ENCODE measurements around the gene EVA1B. TPM values are rescaled to one million over a fixed set of nuclear protein-coding genes. Genes with fewer than 3 reads are reported as not detected.

The EVA1B gene
- total and polyA plus RNA-seq, 2 donors (not counting 1 experiment from before 2014, with no cell fraction given), result 0.67 to 2.9 TPM

DNA sequence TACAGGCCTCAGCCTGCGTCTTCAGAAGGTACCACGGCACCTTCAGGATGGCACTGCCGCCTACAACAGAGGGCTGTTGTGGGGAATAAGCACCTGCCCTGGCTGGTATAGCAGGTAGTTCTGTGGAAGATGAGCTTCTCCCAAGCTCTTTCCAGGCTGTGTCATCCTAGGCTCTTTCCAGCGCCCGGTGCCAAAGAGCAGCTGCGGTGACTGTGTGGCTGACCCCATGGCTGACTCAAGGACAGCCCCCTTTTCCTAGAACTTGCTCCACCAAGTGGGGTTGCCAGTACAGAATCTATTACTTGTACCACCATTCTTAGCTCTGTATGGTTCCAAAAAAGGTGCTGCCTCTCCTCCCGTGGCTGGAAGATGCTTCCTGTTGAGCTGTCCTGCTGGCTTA lies 21.9 kb upstream of the EVA1B start:
- CTCF ChIA-PET, result interaction anchor here (0.6 to 6.0 kb wide), 8 partner anchors 14 to 1515 kb away, joined by 3 to 98 read pairs (median 3); no protein-coding TSS in a partner anchor
- POLR2A ChIA-PET, result interaction anchor here (1.0 kb wide), 1 partner anchor 23 kb away, joined by 3 read pairs; no protein-coding TSS in a partner anchor
- H3K9me3 Mint-ChIP-seq (ENCODE audit: insufficient read depth), result no peaks in the 10 kb centered on the region

GRCh38 chr1:36344395-36344680 lies 20.9 kb upstream of the EVA1B start:
- intact Hi-C loops (cut with micrococcal nuclease), result no loop called here
- Histone ChIP-seq H3K27ac (ENCODE audit: low read length in 2 of 2) (no peak overlapping the region), H3K9me3 (ENCODE audit: control extremely low read depth in 1 of 3, control insufficient read depth in 2 of 3, insufficient read depth in 1 of 3, low read length in 2 of 3) (no peaks in the 10 kb centered on the region), H3K79me2 (ENCODE audit: control insufficient read depth, insufficient read depth, low read length) (no peaks in the 10 kb centered on the region), H3K4me1 (ENCODE audit: control insufficient read depth in 2 of 2, insufficient read depth in 2 of 2, low read length in 2 of 2) (peaks cover 3% of the 10 kb centered on the region in 2 donors), H2AFZ (ENCODE audit: insufficient read depth, low read depth, low read length, poor library complexity, severe bottlenecking) (no peak overlapping the region), H4K20me1 (ENCODE audit: control insufficient read depth, insufficient read depth, low read length, poor library complexity, severe bottlenecking) (peaks cover 15% of the 10 kb centered on the region), H3K4me2 (replicated peaks; ENCODE audit: low read depth, low read length, poor library complexity, severe bottlenecking) (no peak overlapping the region), H3K27me3 (replicated peaks in 1 of 4; ENCODE audit: control extremely low read depth in 1 of 4, control insufficient read depth in 3 of 4, insufficient read depth in 4 of 4, low read length in 3 of 4) (no peaks in the 10 kb centered on the region), H3K9ac (ENCODE audit: low read length) (no peak overlapping the region), H3K36me3 (replicated peaks in 1 of 2; ENCODE audit: control extremely low read depth in 1 of 2, control insufficient read depth in 1 of 2, extremely low read depth in 1 of 2, insufficient read depth in 2 of 2, low read length in 1 of 2) (peaks cover 4 to 81% of the 10 kb centered on the region in 2 experiments), H3K4me3 (ENCODE audit: control extremely low read depth in 1 of 5, extremely low read depth in 1 of 5, insufficient read depth in 1 of 5, low read depth in 2 of 5, low read length in 4 of 5) (no peak overlapping the region)
- CTCF ChIA-PET, result interaction anchor here (0.5 to 6.0 kb wide), 6 partner anchors 24 to 80 kb away, joined by 3 to 98 read pairs (median 3); no protein-coding TSS in a partner anchor
- Mint-ChIP-seq H3K9me3 (ENCODE audit: insufficient read depth) (no peaks in the 10 kb centered on the region), H3K4me3 (no peak overlapping the region), H3K27ac (no peak overlapping the region), H3K27me3 (no peaks in the 10 kb centered on the region), H3K4me1 (peaks cover 7% of the 10 kb centered on the region)
- ATAC-seq (ENCODE audit: low read depth) (no peak), DNase-seq (no peak)
- POLR2A ChIA-PET, result no interaction called here
- TF ChIP-seq, protein P1, sequence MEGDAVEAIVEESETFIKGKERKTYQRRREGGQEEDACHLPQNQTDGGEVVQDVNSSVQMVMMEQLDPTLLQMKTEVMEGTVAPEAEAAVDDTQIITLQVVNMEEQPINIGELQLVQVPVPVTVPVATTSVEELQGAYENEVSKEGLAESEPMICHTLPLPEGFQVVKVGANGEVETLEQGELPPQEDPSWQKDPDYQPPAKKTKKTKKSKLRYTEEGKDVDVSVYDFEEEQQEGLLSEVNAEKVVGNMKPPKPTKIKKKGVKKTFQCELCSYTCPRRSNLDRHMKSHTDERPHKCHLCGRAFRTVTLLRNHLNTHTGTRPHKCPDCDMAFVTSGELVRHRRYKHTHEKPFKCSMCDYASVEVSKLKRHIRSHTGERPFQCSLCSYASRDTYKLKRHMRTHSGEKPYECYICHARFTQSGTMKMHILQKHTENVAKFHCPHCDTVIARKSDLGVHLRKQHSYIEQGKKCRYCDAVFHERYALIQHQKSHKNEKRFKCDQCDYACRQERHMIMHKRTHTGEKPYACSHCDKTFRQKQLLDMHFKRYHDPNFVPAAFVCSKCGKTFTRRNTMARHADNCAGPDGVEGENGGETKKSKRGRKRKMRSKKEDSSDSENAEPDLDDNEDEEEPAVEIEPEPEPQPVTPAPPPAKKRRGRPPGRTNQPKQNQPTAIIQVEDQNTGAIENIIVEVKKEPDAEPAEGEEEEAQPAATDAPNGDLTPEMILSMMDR (IDR thresholded peaks at IDR 0.05), result no peak
- TF ChIP-seq EZH2 (IDR thresholded peaks at IDR 0.05; ENCODE audit: borderline replicate concordance, insufficient read depth, low read depth, low read length, poor library complexity, severe bottlenecking), result no peak
- WGBS (ENCODE audit: insufficient coverage), result 96% methylated on average over 7 of the region's 8 CpGs

More for the DNA sequence above, 21.9 kb upstream of the EVA1B start:
- no peaks in the 10 kb centered on the region for H3K9me3 ChIP-seq (ENCODE audit: control extremely low read depth in 1 of 3, control insufficient read depth in 2 of 3, insufficient read depth in 1 of 3, low read length in 2 of 3)
- Mint-ChIP-seq H3K4me3 (no peak overlapping the region), H3K27ac (no peak overlapping the region), H3K27me3 (no peaks in the 10 kb centered on the region), H3K4me1 (peaks cover 6% of the 10 kb centered on the region)
- no peaks in the 10 kb centered on the region for H3K27me3 ChIP-seq (replicated peaks in 1 of 4; ENCODE audit: control extremely low read depth in 1 of 4, control insufficient read depth in 3 of 4, insufficient read depth in 4 of 4, low read length in 3 of 4)
- WGBS (ENCODE audit: insufficient coverage), result 96% methylated on average over 7 of the region's 7 CpGs
- H3K9ac ChIP-seq (ENCODE audit: low read length), result no peak overlapping the region
- peaks cover 4 to 78% of the 10 kb centered on the region in 2 experiments for H3K36me3 ChIP-seq (replicated peaks in 1 of 2; ENCODE audit: control extremely low read depth in 1 of 2, control insufficient read depth in 1 of 2, extremely low read depth in 1 of 2, insufficient read depth in 2 of 2, low read length in 1 of 2)
- TF ChIP-seq, protein P1 (IDR thresholded peaks at IDR 0.05), result no peak
- TF ChIP-seq EZH2 (IDR thresholded peaks at IDR 0.05; ENCODE audit: borderline replicate concordance, insufficient read depth, low read depth, low read length, poor library complexity, severe bottlenecking), result no peak
- no peak overlapping the region for H2AFZ ChIP-seq (ENCODE audit: insufficient read depth, low read depth, low read length, poor library complexity, severe bottlenecking)
- no peaks in the 10 kb centered on the region for H3K79me2 ChIP-seq (ENCODE audit: control insufficient read depth, insufficient read depth, low read length)
- intact Hi-C loops (cut with micrococcal nuclease), result no loop called here
- H3K27ac ChIP-seq (ENCODE audit: low read length in 2 of 2), result no peak overlapping the region
- no peak overlapping the region for H3K4me3 ChIP-seq (ENCODE audit: control extremely low read depth in 1 of 5, extremely low read depth in 1 of 5, insufficient read depth in 1 of 5, low read depth in 2 of 5, low read length in 4 of 5)
- no peak overlapping the region for H3K4me2 ChIP-seq (replicated peaks; ENCODE audit: low read depth, low read length, poor library complexity, severe bottlenecking)
- peaks cover 3 to 13% of the 10 kb centered on the region in 2 donors for H3K4me1 ChIP-seq (ENCODE audit: control insufficient read depth in 2 of 2, insufficient read depth in 2 of 2, low read length in 2 of 2)
- ATAC-seq (ENCODE audit: low read depth) (no peak), DNase-seq (no peak)
- H4K20me1 ChIP-seq (ENCODE audit: control insufficient read depth, insufficient read depth, low read length, poor library complexity, severe bottlenecking), result peaks cover 7% of the 10 kb centered on the region

Data from B cell (primary cell).